DOHH2 (cell line): ENCODE results near the gene FGF11.

Experiments
- H3F3A ChIP-seq: fragments of 200-600 bp; sonication (generic), shearing (Covaris generic); 2 replicates; pipeline ENCODE4 v1.6.0; 2016; ENCODE audit warnings: antibody characterized with exemption, mild to moderate bottlenecking; ENCODE audit not compliant: control insufficient read depth, insufficient read depth
- H3K27ac ChIP-seq: fragments of 200-600 bp; sonication (generic); 2 replicates; pipeline ENCODE4 v1.5.1; 2014; ENCODE audit warnings: low read depth, mild to moderate bottlenecking, low read length, moderate library complexity
- H3K27me3 ChIP-seq: fragments of 200-600 bp; sonication (generic); 2 replicates; pipeline ENCODE4 v1.6.1; 2014; ENCODE audit warnings: mild to moderate bottlenecking, low read length, mixed read lengths; ENCODE audit not compliant: control insufficient read depth
- H3K36me3 ChIP-seq: fragments of 200-600 bp; sonication (generic); 2 replicates; pipeline ENCODE4 v1.6.1; 2014; ENCODE audit warnings: mild to moderate bottlenecking, low read length, moderate library complexity, mixed read lengths; ENCODE audit not compliant: control insufficient read depth
- H3K4me1 ChIP-seq: fragments of 200-600 bp; sonication (generic); 2 replicates; pipeline ENCODE4 v1.6.1; 2014; ENCODE audit warnings: mild to moderate bottlenecking, low read length, mixed read lengths; ENCODE audit not compliant: control insufficient read depth
- H3K4me2 ChIP-seq: fragments of 200-600 bp; sonication (generic); 2 replicates; pipeline ENCODE4 v1.6.0; 2014; ENCODE audit warnings: mild to moderate bottlenecking, low read length, moderate library complexity
- H3K4me3 ChIP-seq: fragments of 200-600 bp; sonication (generic); 2 replicates; pipeline ENCODE4 v1.5.1; 2014; ENCODE audit warnings: mild to moderate bottlenecking, low read length, mixed read lengths
- H3K79me2 ChIP-seq: fragments of 200-600 bp; sonication (generic); 2 replicates; pipeline ENCODE4 v1.6.1; 2014; ENCODE audit warnings: mild to moderate bottlenecking, low read length, mixed read lengths; ENCODE audit not compliant: control insufficient read depth
- H3K9me2 ChIP-seq: fragments of 200-600 bp; sonication (generic); replicated peaks from 2 replicates; pipeline ENCODE4 v1.6.1; 2014; ENCODE audit warnings: mild to moderate bottlenecking, low read length, mixed read lengths; ENCODE audit not compliant: control insufficient read depth
- H3K9me3 ChIP-seq: fragments of 200-600 bp; sonication (generic); 2 replicates; pipeline ENCODE4 v1.6.1; 2014; ENCODE audit warnings: antibody characterized with exemption, low read length, mixed read lengths; ENCODE audit not compliant: control insufficient read depth, insufficient read depth
- H4K20me1 ChIP-seq: fragments of 200-600 bp; sonication (generic); 2 replicates; pipeline ENCODE4 v1.6.0; 2014; ENCODE audit warnings: low read depth, mild to moderate bottlenecking, antibody characterized with exemption, low read length, moderate library complexity; ENCODE audit not compliant: control insufficient read depth, insufficient read depth
- CTCF ChIP-seq: fragments of 200-600 bp; sonication (generic); IDR thresholded peaks from one replicate; pipeline ENCODE4 v1.5.1; 2014; ENCODE audit warnings: antibody characterized with exemption, mild to moderate bottlenecking, low read depth, low read length; ENCODE audit not compliant: poor library complexity, severe bottlenecking
- EZH2phosphoT487 ChIP-seq: fragments of 200-600 bp; sonication (generic); IDR thresholded peaks from 2 replicates; pipeline ENCODE4 v1.6.1; 2017; ENCODE audit warnings: borderline replicate concordance, mild to moderate bottlenecking, antibody characterized with exemption, low read length, moderate library complexity, mixed read lengths

FGF11 gene

GRCh38 chr17:7409716-7410115 is 29.6 kb upstream of the FGF11 start:
- H4K20me1 ChIP-seq, result no peaks in the 10 kb centered on the region
- TF ChIP-seq CTCF (no peak), EZH2phosphoT487 (no peak)
- H3K4me2 ChIP-seq, result no peak overlapping the region
- H3K27me3 ChIP-seq, result no peaks in the 10 kb centered on the region
- H3K79me2 ChIP-seq, result no peaks in the 10 kb centered on the region
- H3K4me3 ChIP-seq, result no peak overlapping the region
- no peaks in the 10 kb centered on the region for H3K36me3 ChIP-seq
- H3K9me3 ChIP-seq, result no peaks in the 10 kb centered on the region
- H3F3A ChIP-seq, result 0 out of 2 replicates have a peak, but pooled peaks cover 2% of the 10 kb centered on the region
- no peaks in the 10 kb centered on the region for H3K9me2 ChIP-seq
- peaks cover 3% of the 10 kb centered on the region; the same call in 1 of the 2 replicates for H3K4me1 ChIP-seq
- no peak overlapping the region for H3K27ac ChIP-seq

- Histone ChIP-seq H3K4me1 (no peaks in the 10 kb centered on the region), H3K4me2 (no peak overlapping the region), H3K9me3 (no peaks in the 10 kb centered on the region), H3K4me3 (no peak overlapping the region), H3K36me3 (no peaks in the 10 kb centered on the region), H4K20me1 (no peaks in the 10 kb centered on the region), H3K27ac (no peak overlapping the region), H3K27me3 (no peaks in the 10 kb centered on the region), H3K9me2 (no peaks in the 10 kb centered on the region), H3K79me2 (no peaks in the 10 kb centered on the region), H3F3A (0 out of 2 replicates have a peak, but pooled peaks cover 2% of the 10 kb centered on the region)
- TF ChIP-seq EZH2phosphoT487 (no peak), CTCF (no peak)
Observed at GRCh38 chr17:7410634-7411426, 28.5 kb upstream of the FGF11 start.

GRCh38 chr17:7411427-7411750 is 27.9 kb upstream of the FGF11 start:
- H3K4me2 ChIP-seq, result no peak overlapping the region

More at GRCh38 chr17:7411427-7411750, 27.9 kb upstream of the FGF11 start:
- H3K79me2 ChIP-seq, result no peaks in the 10 kb centered on the region
- H3K27me3 ChIP-seq, result no peaks in the 10 kb centered on the region
- no peak overlapping the region for H3K27ac ChIP-seq
- no peaks in the 10 kb centered on the region for H3K4me1 ChIP-seq
- TF ChIP-seq EZH2phosphoT487 (no peak), CTCF (no peak)
- H3F3A ChIP-seq, result 0 out of 2 replicates have a peak, but pooled peaks cover 2% of the 10 kb centered on the region
- no peak overlapping the region for H3K4me3 ChIP-seq
- no peaks in the 10 kb centered on the region for H3K9me2 ChIP-seq
- H3K36me3 ChIP-seq, result no peaks in the 10 kb centered on the region
- H3K9me3 ChIP-seq, result no peaks in the 10 kb centered on the region
- H4K20me1 ChIP-seq, result no peaks in the 10 kb centered on the region
